GM18499 (cell line): Measurements from ENCODE around the gene HTT.

ENCODE experiments used
- ATAC-seq: cut with Tn5 transposase; IDR thresholded peaks from one replicate; pipeline ENCODE4 v1.9.1; 2021; ENCODE audit warnings: moderate number of reproducible peaks; ENCODE audit not compliant: insufficient read depth, unreplicated experiment

Gene HTT

GRCh38 chr4:3276986-3277385 lies 202.5 kb downstream of the HTT start:
- ATAC-seq = no peak

GRCh38 chr4:3280466-3280865 lies 206.0 kb downstream of the HTT start:
- ATAC-seq = no peak

GRCh38 chr4:3283483-3283882 lies 209.0 kb downstream of the HTT start:
- no peak for ATAC-seq

GRCh38 chr4:3283916-3284315 lies 209.4 kb downstream of the HTT start:
- ATAC-seq = no peak

GRCh38 chr4:3284734-3285557 lies 210.5 kb downstream of the HTT start:
- no peak for ATAC-seq

- no peak for ATAC-seq
These were observed 211.3 kb downstream of the HTT start for GRCh38 chr4:3285558-3286334.

- no peak for ATAC-seq
These were observed 212.1 kb downstream of the HTT start for GRCh38 chr4:3286335-3287175.

- no peak for ATAC-seq
These were observed 212.9 kb downstream of the HTT start for GRCh38 chr4:3287271-3287971.

- no peak for ATAC-seq
These were observed 213.6 kb downstream of the HTT start for GRCh38 chr4:3287972-3288570.

GRCh38 chr4:3288571-3289094 lies 214.2 kb downstream of the HTT start:
- ATAC-seq = no peak

GRCh38 chr4:3290476-3290875 lies 216.0 kb downstream of the HTT start:
- no peak for ATAC-seq

- no peak for ATAC-seq
These were observed 216.4 kb downstream of the HTT start for GRCh38 chr4:3290889-3291321.

GRCh38 chr4:3291411-3291968 lies 217.0 kb downstream of the HTT start:
- no peak for ATAC-seq

GRCh38 chr4:3291969-3292570 lies 217.6 kb downstream of the HTT start:
- no peak for ATAC-seq

- no peak for ATAC-seq
These were observed 218.3 kb downstream of the HTT start, which contains the start of gene RGS12 for GRCh38 chr4:3292571-3293400. RGS12 (plus strand) TSS chr4:3293021; CDS start chr4:3316171, 23,150 bp downstream.
